Measurements from ENCODE around the gene PRAMEF27.
"Not testable (repeated sequence)": the region's sequence is repeated elsewhere in the genome, so short reads cannot be mapped to it uniquely, and the experiment has no call there.

Gene PRAMEF27
- total RNA-seq, result 0 reads per million in 2 donors

DNA sequence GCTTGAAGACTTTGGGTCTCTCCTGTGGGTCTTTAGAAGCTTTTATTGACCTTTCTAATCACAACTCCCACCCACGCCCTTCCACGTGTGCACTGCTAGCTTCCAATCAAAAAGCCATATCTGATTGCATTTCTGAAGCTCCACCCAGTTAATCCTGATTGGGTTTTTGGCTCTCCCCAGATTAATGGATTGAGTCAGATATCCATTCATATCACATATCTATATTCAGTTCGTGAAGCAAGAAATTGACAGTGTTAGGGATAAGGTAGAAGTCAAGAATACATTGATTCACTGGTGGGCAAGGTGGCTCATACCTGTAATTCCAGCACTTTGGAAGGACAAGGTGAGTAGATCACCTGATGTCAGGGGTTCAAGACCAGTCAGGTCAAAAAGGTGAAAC is at the start of gene PRAMEF27:
PRAMEF27 (minus strand) TSS at position 101 of the 400 bp plus-strand sequence. CDS start 2,916 bp downstream, outside the sequence.
- not testable (repeated sequence) for DNase-seq

DNA sequence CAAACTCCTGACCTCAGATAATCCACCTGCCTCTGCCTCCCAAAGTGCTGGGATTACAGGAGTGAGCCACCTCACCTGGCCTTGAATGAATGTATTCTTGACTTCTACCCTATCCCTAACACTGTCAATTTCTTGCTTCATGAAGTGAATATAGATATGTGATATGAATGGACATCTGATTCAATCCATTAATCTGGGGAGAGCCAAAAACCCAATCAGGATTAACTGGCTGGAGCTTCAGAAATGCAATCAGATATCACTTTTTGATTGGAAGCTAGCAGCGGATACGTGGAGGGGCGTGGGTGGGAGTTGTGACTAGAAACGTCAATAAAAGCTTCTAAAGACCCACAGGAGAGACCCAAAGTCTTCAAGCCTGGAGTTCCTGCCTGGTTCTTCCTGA is 14.1 kb upstream of the PRAMEF27 start, which contains the start of gene PRAMEF25:
PRAMEF25 (plus strand) TSS at position 301 of the 400 bp plus-strand sequence. CDS start 2,920 bp downstream, outside the sequence.
- not testable (repeated sequence) for DNase-seq

DNA sequence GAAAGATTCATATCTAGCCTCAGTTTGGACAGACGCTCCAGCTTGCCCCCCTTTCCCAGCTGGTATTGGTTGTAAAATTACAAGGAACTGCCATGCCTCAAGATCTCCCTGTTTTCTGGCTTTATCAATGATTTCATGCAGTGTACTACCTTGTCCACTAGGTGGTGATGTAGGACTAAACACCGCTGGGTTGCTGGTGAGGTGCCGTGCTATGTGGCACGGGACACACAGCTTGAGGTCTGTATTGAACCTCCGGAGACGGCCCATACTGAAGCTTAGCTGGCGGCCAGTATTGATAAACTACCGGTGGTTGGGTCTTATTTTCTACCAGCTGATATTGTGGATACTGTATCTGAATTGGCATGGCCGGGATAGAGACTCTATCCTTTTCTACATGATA is 36.5 kb downstream of the PRAMEF27 start:
- DNase-seq, result not testable (repeated sequence)

DNA sequence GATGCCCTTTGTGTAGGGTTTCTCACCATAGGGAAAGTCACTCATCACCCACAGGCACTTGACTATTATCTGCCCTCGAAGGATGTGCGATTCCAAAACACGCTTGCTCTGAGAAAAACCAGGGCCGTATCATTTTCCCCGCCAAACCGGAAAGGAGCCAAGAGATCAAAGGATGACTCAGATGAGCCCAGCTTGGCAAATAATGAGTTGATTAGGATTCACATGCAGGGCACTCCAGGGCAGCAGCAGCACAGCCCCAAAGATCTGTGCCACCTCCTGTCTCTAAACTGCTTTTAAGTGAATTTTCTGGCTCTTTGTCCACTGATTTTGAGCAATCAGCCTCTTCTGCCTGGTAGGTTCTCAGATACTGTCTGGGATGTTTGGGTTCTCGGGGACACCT is 44.4 kb downstream of the PRAMEF27 start:
- DNase-seq, result not testable (repeated sequence)

DNA sequence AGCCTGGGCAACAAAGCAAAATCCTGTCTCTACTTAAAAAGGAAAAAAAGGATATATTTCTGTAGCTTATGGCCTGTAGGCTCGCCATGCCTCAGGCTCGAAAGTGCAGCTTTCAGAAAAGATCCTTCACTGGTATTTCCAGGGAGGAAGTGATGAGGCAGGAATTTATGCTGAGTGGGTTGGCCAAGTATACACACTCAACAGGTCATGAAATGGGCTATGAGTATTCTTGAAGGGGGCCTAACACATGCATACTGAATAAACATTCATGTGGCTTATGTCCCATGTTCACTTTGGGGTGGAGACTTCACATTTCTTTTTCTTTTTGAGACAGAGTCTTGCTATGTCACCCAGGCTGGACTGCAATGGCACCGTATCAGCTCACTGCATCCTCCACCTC is 47.0 kb downstream of the PRAMEF27 start:
- DNase-seq, result not testable (repeated sequence)

DNA sequence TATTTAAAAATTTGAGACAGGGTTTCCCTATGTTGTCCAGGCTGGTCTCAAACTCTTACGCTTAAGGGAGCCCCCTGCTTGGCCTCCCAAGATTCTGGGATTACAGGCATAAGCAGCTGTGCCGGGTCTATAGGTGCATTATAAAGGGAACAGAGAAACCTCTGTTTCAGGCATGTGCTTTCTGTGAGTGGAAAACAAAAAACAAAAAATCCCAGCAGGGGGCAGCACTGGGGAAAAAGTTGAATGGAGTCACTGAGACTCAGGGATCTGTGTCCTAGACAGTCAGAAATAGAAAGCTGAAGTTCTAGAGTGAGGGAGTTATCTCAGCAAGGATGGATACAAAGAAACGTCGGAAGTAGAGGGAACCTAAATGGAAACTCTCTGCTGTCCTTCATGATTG is 50.6 kb downstream of the PRAMEF27 start:
- not testable (repeated sequence) for DNase-seq

Measured in activated gamma-delta T cell (primary cell).